HL-60 (cell line): ENCODE results near the gene GPR137.

Source experiments
- GABPA ChIP-seq: IDR thresholded peaks from 2 replicates; pipeline ENCODE4 v1.6.1; 2012; ENCODE audit warnings: low read depth
- TF ChIP-seq, protein P1 (sequence below): IDR thresholded peaks from one replicate; pipeline ENCODE4 v1.5.1; 2011; ENCODE audit warnings: low read length, control low read depth, inconsistent platforms; ENCODE audit not compliant: insufficient read depth
- TF ChIP-seq, protein P2 (sequence below): IDR thresholded peaks from 2 replicates; pipeline ENCODE4 v1.6.1; 2012; ENCODE audit warnings: low read depth; ENCODE audit not compliant: insufficient replicate concordance

DNA sequence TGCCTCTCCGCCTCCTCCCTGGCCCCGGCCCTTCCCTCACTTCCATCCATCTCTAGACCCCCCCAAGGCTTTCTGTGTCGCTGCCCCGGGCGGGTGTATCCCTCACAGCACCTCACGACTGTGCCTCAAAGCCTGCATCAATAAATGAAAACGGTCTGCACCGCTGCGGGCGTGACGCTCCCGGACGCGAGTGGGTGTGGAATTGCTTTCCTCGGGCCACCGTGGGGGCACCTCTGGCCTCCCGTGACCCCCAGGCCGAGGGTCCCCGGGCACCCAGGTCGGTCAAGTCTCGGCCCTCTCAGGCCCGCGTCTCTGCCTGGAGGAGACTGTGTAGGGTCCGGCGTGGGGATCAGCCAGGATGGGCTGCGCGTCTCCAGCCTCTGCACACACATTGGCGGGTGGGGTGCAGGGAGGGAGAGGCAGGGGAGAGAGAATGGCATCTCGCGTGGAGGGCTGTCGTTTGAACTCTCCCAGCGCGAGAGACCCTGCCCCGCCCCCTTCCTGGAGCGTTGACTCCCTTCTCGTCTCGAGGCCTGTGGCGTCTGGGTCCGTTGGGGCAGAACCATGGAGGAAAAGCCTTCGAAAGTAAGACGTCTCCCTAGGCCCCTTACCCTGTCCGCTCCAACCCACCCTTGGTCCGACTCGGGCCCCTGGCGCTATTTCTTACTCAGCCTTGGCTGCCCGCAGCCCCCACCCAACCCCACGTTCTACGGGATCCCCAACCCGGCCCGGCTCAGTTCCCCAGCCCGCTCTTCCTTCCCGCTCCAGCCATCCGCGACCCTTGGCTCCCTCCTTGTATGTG lies 14.4 kb downstream of the GPR137 start, which contains the start of gene CATSPERZ:
- TF ChIP-seq, protein P1, sequence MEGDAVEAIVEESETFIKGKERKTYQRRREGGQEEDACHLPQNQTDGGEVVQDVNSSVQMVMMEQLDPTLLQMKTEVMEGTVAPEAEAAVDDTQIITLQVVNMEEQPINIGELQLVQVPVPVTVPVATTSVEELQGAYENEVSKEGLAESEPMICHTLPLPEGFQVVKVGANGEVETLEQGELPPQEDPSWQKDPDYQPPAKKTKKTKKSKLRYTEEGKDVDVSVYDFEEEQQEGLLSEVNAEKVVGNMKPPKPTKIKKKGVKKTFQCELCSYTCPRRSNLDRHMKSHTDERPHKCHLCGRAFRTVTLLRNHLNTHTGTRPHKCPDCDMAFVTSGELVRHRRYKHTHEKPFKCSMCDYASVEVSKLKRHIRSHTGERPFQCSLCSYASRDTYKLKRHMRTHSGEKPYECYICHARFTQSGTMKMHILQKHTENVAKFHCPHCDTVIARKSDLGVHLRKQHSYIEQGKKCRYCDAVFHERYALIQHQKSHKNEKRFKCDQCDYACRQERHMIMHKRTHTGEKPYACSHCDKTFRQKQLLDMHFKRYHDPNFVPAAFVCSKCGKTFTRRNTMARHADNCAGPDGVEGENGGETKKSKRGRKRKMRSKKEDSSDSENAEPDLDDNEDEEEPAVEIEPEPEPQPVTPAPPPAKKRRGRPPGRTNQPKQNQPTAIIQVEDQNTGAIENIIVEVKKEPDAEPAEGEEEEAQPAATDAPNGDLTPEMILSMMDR: no peak
- TF ChIP-seq, protein P2, sequence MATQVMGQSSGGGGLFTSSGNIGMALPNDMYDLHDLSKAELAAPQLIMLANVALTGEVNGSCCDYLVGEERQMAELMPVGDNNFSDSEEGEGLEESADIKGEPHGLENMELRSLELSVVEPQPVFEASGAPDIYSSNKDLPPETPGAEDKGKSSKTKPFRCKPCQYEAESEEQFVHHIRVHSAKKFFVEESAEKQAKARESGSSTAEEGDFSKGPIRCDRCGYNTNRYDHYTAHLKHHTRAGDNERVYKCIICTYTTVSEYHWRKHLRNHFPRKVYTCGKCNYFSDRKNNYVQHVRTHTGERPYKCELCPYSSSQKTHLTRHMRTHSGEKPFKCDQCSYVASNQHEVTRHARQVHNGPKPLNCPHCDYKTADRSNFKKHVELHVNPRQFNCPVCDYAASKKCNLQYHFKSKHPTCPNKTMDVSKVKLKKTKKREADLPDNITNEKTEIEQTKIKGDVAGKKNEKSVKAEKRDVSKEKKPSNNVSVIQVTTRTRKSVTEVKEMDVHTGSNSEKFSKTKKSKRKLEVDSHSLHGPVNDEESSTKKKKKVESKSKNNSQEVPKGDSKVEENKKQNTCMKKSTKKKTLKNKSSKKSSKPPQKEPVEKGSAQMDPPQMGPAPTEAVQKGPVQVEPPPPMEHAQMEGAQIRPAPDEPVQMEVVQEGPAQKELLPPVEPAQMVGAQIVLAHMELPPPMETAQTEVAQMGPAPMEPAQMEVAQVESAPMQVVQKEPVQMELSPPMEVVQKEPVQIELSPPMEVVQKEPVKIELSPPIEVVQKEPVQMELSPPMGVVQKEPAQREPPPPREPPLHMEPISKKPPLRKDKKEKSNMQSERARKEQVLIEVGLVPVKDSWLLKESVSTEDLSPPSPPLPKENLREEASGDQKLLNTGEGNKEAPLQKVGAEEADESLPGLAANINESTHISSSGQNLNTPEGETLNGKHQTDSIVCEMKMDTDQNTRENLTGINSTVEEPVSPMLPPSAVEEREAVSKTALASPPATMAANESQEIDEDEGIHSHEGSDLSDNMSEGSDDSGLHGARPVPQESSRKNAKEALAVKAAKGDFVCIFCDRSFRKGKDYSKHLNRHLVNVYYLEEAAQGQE: no peak
- no peak for TF ChIP-seq GABPA
